ENCODE data around the gene SIRT2.
"Not testable (repeated sequence)": the region's sequence is repeated elsewhere in the genome, so short reads cannot be mapped to it uniquely, and the experiment has no call there.

The SIRT2 gene

DNA sequence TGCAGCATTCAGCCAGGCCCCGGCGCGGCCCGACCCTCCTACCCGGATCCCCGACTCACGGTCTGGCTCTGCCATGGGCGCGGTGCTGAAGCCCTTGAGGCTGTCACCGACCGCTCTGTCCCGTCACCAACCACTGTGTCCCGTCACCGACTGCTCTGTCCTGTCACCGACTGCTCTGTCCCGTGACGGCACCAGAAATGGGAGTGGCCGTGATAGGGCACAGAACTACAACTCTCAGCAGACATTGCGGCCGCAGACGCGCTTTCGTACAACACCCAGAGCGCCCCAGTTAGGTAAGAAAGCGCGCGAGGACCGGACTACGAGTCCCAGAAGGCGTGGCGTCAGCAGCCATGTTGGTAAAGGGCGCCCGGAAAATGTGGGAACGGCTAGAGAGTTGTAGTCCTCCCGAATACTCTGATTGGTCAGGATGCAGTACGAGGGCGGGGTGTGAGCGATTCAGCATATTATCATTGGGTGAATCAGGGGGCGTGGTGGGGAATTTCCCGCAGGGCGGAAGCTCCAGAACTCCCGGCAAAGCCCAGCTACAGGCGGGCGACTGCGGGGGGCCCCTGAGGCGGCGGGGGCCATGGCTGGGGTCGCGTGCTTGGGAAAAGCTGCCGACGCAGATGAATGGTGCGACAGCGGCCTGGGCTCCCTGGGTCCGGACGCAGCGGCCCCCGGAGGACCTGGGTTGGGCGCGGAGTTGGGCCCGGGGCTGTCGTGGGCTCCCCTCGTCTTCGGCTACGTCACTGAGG lies at the start of gene SIRT2, which contains the start of gene NFKBIB:
Gene SIRT2 (minus strand): TSS at position 172 of the 755 bp plus-strand sequence. CDS start 97 bp downstream, at position 75.
Gene NFKBIB (plus strand): TSS at position 523 of the 755 bp plus-strand sequence. CDS start 64 bp downstream, at position 587.
- TF ChIP-seq, protein P1, sequence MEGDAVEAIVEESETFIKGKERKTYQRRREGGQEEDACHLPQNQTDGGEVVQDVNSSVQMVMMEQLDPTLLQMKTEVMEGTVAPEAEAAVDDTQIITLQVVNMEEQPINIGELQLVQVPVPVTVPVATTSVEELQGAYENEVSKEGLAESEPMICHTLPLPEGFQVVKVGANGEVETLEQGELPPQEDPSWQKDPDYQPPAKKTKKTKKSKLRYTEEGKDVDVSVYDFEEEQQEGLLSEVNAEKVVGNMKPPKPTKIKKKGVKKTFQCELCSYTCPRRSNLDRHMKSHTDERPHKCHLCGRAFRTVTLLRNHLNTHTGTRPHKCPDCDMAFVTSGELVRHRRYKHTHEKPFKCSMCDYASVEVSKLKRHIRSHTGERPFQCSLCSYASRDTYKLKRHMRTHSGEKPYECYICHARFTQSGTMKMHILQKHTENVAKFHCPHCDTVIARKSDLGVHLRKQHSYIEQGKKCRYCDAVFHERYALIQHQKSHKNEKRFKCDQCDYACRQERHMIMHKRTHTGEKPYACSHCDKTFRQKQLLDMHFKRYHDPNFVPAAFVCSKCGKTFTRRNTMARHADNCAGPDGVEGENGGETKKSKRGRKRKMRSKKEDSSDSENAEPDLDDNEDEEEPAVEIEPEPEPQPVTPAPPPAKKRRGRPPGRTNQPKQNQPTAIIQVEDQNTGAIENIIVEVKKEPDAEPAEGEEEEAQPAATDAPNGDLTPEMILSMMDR (conservative IDR thresholded peaks at IDR 0.05; ENCODE audit: low read length) = no peak
- peak; percentile 99 for DNase-seq (ENCODE audit: low read depth)
- peak within 1 kb of the TSS; percentile 93 for H3K4me3 ChIP-seq (ENCODE audit: low read length)

DNA sequence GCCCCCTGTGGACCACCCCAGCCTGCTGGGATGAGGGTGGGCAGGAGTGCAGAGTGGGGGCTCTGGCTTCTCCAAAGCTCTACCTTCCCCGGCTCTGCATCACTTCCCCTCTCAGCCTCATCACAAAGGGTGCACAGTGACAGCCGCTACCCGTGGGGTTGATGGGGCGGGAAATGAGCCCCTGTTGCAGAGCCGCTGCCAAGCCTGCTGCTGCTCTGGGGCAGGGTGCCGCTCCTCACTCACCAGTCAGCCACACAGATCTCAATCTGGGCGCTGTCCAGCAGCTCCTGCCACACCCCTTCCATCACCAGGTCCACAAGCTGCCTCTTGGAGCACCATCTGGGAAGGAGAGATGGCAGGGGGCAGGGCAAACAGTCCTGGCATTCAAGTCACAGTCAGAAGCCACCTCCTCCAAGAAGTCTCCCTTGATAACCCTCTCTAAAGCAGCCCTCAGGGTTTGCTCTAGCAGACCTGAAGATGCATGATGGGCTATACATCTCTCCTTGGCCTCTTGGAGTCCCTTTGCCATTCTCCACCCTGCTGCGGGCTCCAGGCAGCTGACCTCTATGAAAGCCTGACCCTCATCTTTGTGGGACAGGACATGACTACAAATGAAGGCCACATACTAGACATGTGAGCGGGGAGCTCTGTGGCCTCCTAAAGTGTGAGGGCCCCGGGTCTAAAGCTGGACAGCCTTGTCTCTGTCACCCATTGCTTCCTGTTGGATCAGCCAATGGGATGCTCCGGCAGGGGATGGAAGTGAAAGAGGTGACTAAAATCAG lies 47.0 kb upstream of the SIRT2 start:
- TF ChIP-seq, protein P1 (conservative IDR thresholded peaks at IDR 0.05; ENCODE audit: low read length) = no peak
- no peak overlapping the region for H3K4me3 ChIP-seq (ENCODE audit: low read length)
- no peak for DNase-seq (ENCODE audit: low read depth)

DNA sequence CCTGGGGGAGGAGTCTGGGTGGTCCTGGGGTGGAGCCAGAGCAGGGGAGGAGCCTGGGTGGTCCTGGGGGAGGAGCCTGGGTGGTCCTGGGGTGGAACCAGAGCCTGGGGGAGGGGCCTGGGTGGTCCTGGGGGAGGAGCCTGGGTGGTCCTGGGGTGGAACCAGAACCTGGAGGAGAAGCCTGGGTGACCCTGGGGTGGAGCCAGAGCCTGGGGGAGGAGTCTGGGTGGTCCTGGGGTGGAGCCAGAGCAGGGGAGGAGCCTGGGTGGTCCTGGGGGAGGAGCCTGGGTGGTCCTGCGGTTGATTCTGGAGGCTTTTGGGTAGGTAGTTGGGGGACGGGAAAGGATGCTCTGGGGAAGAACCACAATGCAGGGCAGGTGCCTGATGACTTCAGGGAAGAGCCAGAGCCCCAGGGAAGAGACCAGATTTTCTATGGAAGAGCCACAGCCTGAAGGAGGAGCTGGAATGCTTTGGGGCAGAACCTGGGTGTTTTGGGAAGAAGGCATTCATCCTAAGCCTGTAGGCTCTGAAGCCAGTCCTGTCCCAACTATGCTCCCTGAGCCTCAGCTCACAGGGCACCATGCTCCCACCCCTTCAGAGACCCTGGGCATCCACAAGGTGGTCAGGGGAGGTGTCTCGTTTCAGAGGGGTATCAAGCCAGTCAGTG lies 46.3 kb upstream of the SIRT2 start:
- H3K4me3 ChIP-seq (ENCODE audit: low read length) = no peak overlapping the region
- TF ChIP-seq, protein P1 (conservative IDR thresholded peaks at IDR 0.05; ENCODE audit: low read length) = no peak
- no peak for DNase-seq (ENCODE audit: low read depth)

DNA sequence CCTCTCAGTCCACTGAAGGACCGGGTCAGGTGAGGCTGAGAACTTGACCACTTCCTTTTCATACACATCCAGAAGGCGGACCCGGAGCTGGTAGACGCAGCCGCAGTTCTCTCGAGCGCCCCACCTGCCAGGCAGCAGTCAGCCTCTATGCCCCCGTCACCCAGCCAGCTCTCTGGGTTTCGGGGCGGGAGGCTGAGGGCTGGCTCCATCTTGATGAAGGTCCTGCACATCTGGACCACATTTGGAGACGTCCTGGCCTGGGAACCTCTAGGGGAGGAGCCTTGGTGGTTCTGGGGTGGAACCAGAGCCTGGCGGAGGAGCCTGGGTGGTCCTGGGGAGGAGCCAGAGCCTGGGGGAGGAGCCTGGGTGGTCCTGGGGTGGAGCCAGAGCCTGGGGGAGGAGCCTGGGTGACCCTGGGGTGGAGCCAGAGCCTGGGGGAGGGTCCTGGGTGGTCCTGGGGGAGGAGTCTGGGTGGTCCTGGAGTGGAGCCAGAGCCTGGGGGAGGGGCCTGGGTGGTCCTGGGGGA lies 45.6 kb upstream of the SIRT2 start:
- TF ChIP-seq, protein P1 (conservative IDR thresholded peaks at IDR 0.05; ENCODE audit: low read length) = no peak
- no peak overlapping the region for H3K4me3 ChIP-seq (ENCODE audit: low read length)
- peak; percentile 5 for DNase-seq (ENCODE audit: low read depth)

DNA sequence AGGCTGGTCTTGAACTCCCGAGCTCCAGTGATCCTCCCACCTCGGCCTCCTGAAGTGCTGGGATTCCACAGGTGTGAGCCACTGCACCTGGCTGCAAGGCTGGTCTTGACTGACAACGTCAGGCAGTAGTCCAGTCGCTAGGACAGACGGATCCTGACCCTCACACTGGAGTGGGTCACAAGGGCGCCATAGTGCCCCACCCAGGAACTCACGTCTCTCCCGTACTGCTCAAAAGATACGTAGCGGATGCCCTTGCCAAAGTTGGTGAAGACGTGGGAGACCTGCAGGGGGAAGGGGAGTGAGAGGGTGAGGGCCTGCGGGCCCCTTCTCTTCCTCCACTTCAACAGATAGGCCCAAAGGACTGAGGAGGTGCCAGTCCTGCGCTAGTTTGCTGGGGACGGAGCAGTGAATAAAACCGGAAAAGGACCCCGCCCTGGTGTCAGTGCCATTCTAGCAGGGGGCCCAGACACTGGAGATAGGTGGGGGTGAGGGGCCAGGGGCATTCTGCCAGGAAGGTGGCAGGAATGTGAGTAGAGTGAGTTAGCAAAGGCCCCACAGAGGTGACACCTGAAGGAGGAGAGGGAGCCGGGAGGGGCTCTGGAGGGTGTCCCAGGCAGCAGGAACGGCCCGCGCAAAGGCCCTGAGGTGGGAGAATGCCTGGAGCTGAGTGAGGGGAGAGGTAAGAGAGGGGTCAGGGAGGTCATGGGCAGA lies 43.2 kb upstream of the SIRT2 start:
- DNase-seq (ENCODE audit: low read depth) = no peak
- TF ChIP-seq, protein P1 (conservative IDR thresholded peaks at IDR 0.05; ENCODE audit: low read length) = no peak
- no peak overlapping the region for H3K4me3 ChIP-seq (ENCODE audit: low read length)

DNA sequence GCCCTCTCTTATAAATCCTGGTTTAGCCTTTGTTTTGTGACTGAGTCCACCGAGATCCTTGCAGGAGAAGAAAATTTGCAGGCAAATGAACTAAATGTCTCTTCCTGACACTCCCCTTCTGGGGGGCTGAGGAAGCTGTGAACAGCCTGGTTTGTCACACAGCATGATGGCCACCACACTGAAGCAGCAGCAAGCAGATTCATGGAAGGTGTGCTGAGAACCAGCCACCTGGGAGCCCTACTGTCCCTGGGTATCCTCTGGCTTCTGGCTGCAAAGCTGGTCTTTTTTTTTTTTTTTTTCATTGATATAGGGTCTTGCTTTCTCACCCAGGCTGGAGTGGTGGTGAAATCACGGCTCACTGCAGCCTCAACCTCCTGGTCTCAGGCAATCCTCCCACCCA lies 42.6 kb upstream of the SIRT2 start:
- H3K4me3 ChIP-seq (ENCODE audit: low read length) = no peak overlapping the region
- no peak for DNase-seq (ENCODE audit: low read depth)
- TF ChIP-seq, protein P1 (conservative IDR thresholded peaks at IDR 0.05; ENCODE audit: low read length) = no peak

DNA sequence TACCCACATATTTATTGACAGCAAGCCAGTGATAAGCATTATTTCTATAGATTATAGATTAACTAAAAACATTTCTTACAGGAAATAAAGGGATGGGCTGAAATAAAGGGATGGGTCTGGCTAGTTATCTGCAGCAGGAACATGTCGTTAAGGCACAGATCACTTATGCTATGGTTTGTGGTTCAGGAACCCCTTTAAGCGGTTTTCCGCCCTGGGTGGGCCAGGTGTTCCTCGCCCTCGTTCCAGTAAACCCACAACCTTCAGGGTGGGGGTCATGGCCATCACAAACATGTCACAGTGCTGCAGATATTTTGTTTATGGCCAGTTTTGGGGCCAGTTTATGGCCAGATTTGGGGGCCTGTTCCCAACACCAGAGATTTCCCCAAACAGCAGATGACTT lies 42.0 kb upstream of the SIRT2 start:
- not testable (repeated sequence) for H3K4me3 ChIP-seq (ENCODE audit: low read length); DNase-seq (ENCODE audit: low read depth)
